Measurements from ENCODE around the gene HMCN1. TPM values are rescaled to one million over a fixed set of nuclear protein-coding genes. Genes with fewer than 3 reads are reported as not detected.

Gene HMCN1
- polyA plus RNA-seq, 1 donor from 2014 or later, result 0.66 TPM

DNA sequence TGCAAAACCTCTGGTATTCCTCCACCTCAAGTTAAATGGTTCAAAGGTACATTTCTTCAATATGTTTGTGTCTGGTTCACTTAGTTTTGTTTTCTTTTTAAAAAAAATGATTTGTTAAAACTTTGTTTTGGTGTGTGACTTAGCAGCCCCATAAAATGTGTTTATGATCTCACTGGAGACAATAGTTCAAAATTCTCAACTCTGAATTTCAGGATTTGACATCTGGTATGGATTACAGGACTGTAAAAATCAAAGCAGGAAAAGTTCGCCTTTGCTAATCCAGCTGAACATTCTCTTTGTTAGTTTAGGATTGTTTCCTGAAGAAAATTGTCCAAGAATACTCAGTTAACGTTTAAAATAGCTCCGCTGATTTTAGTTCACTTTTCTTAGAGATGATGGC, 231.7 kb downstream of the HMCN1 start:
- TF ChIP-seq TAF1 (IDR thresholded peaks at IDR 0.05; ENCODE audit: low read depth), result no peak
- Histone ChIP-seq H3F3A (ENCODE audit: insufficient read depth, low read length, poor library complexity, severe bottlenecking) (no peaks in the 10 kb centered on the region), H2AFZ (ENCODE audit: low read depth, low read length) (no peak overlapping the region), H3K27ac (ENCODE audit: low read length) (no peak overlapping the region), H3K4me2 (ENCODE audit: low read length) (no peak overlapping the region), H3K9ac (ENCODE audit: low read length) (no peak overlapping the region), H3K36me3 (ENCODE audit: insufficient read depth, low read length) (no peaks in the 10 kb centered on the region), H3K79me2 (replicated peaks; ENCODE audit: insufficient read depth, low read length) (no peaks in the 10 kb centered on the region), H3K9me2 (ENCODE audit: insufficient read depth, low read length) (no peaks in the 10 kb centered on the region), H3K27me3 (ENCODE audit: insufficient read depth, low read depth, low read length) (peaks cover 16% of the 10 kb centered on the region), H4K20me1 (ENCODE audit: insufficient read depth) (no peaks in the 10 kb centered on the region), H3K9me3 (ENCODE audit: low read length) (no peaks in the 10 kb centered on the region), H3K4me3 (ENCODE audit: low read length) (no peak overlapping the region)

- Histone ChIP-seq H3K4me3 (ENCODE audit: low read length) (no peak overlapping the region), H3K9me3 (ENCODE audit: low read length) (no peaks in the 10 kb centered on the region), H3K79me2 (replicated peaks; ENCODE audit: insufficient read depth, low read length) (no peaks in the 10 kb centered on the region), H3K27me3 (ENCODE audit: insufficient read depth, low read depth, low read length) (peaks cover 16% of the 10 kb centered on the region), H3K27ac (ENCODE audit: low read length) (no peak overlapping the region), H3K9ac (ENCODE audit: low read length) (no peak overlapping the region), H3K36me3 (ENCODE audit: insufficient read depth, low read length) (no peaks in the 10 kb centered on the region), H2AFZ (ENCODE audit: low read depth, low read length) (no peak overlapping the region), H4K20me1 (ENCODE audit: insufficient read depth) (no peaks in the 10 kb centered on the region), H3K9me2 (ENCODE audit: insufficient read depth, low read length) (no peaks in the 10 kb centered on the region), H3F3A (ENCODE audit: insufficient read depth, low read length, poor library complexity, severe bottlenecking) (no peaks in the 10 kb centered on the region), H3K4me2 (ENCODE audit: low read length) (no peak overlapping the region)
- TF ChIP-seq REST (IDR thresholded peaks at IDR 0.05; ENCODE audit: borderline replicate concordance) (no peak), SMC3 (conservative IDR thresholded peaks at IDR 0.05; ENCODE audit: poor library complexity) (no peak), EP300 (conservative IDR thresholded peaks at IDR 0.05; ENCODE audit: poor library complexity, severe bottlenecking) (no peak), EZH2 (IDR thresholded peaks at IDR 0.05; ENCODE audit: borderline replicate concordance, insufficient read depth, low read length, poor library complexity, severe bottlenecking) (no peak), RAD21 (conservative IDR thresholded peaks at IDR 0.05) (no peak), TAF1 (IDR thresholded peaks at IDR 0.05; ENCODE audit: low read depth) (no peak), POLR2AphosphoS5 (IDR thresholded peaks at IDR 0.05) (no peak), MXI1 (conservative IDR thresholded peaks at IDR 0.05; ENCODE audit: poor library complexity, severe bottlenecking) (no peak)
- TF ChIP-seq, protein P1, sequence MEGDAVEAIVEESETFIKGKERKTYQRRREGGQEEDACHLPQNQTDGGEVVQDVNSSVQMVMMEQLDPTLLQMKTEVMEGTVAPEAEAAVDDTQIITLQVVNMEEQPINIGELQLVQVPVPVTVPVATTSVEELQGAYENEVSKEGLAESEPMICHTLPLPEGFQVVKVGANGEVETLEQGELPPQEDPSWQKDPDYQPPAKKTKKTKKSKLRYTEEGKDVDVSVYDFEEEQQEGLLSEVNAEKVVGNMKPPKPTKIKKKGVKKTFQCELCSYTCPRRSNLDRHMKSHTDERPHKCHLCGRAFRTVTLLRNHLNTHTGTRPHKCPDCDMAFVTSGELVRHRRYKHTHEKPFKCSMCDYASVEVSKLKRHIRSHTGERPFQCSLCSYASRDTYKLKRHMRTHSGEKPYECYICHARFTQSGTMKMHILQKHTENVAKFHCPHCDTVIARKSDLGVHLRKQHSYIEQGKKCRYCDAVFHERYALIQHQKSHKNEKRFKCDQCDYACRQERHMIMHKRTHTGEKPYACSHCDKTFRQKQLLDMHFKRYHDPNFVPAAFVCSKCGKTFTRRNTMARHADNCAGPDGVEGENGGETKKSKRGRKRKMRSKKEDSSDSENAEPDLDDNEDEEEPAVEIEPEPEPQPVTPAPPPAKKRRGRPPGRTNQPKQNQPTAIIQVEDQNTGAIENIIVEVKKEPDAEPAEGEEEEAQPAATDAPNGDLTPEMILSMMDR (IDR thresholded peaks at IDR 0.05; ENCODE audit: poor library complexity, severe bottlenecking), result no peak
Observed at GRCh38 chr1:185966471-185966870, 232.3 kb downstream of the HMCN1 start.

GRCh38 chr1:185969028-185969427, 234.8 kb downstream of the HMCN1 start:
- H4K20me1 ChIP-seq (ENCODE audit: insufficient read depth), result no peaks in the 10 kb centered on the region
- no peaks in the 10 kb centered on the region for H3K36me3 ChIP-seq (ENCODE audit: insufficient read depth, low read length)
- no peak for TF ChIP-seq EZH2 (IDR thresholded peaks at IDR 0.05; ENCODE audit: borderline replicate concordance, insufficient read depth, low read length, poor library complexity, severe bottlenecking)
- TF ChIP-seq MXI1 (conservative IDR thresholded peaks at IDR 0.05; ENCODE audit: poor library complexity, severe bottlenecking), result no peak
- no peak for TF ChIP-seq RAD21 (conservative IDR thresholded peaks at IDR 0.05)
- TF ChIP-seq SMC3 (conservative IDR thresholded peaks at IDR 0.05; ENCODE audit: poor library complexity), result no peak
- no peak for TF ChIP-seq EP300 (conservative IDR thresholded peaks at IDR 0.05; ENCODE audit: poor library complexity, severe bottlenecking)
- no peak for TF ChIP-seq TAF1 (IDR thresholded peaks at IDR 0.05; ENCODE audit: low read depth)
- TF ChIP-seq POLR2AphosphoS5 (IDR thresholded peaks at IDR 0.05), result no peak
- TF ChIP-seq, protein P1 (IDR thresholded peaks at IDR 0.05; ENCODE audit: poor library complexity, severe bottlenecking), result no peak
- no peak for TF ChIP-seq REST (IDR thresholded peaks at IDR 0.05; ENCODE audit: borderline replicate concordance)
- H2AFZ ChIP-seq (ENCODE audit: low read depth, low read length), result no peak overlapping the region
- no peak overlapping the region for H3K4me3 ChIP-seq (ENCODE audit: low read length)
- H3K9me3 ChIP-seq (ENCODE audit: low read length), result no peaks in the 10 kb centered on the region
- H3K9ac ChIP-seq (ENCODE audit: low read length), result no peak overlapping the region
- H3K27ac ChIP-seq (ENCODE audit: low read length), result no peak overlapping the region
- no peak overlapping the region for H3K4me2 ChIP-seq (ENCODE audit: low read length)
- H3K79me2 ChIP-seq (replicated peaks; ENCODE audit: insufficient read depth, low read length), result no peaks in the 10 kb centered on the region
- H3F3A ChIP-seq (ENCODE audit: insufficient read depth, low read length, poor library complexity, severe bottlenecking), result no peaks in the 10 kb centered on the region
- H3K9me2 ChIP-seq (ENCODE audit: insufficient read depth, low read length), result no peaks in the 10 kb centered on the region
- no peaks in the 10 kb centered on the region for H3K27me3 ChIP-seq (ENCODE audit: insufficient read depth, low read depth, low read length)
